A549 (cell line): ENCODE measurements around the gene PDIA5. TPM values are rescaled to one million over a fixed set of nuclear protein-coding genes. Genes with fewer than 3 reads are reported as not detected.

ENCODE experiments used
- ATAC-seq, 2 experiments: fragments of 200-7000 bp in 1 of 2; fragments of >200 bp in 1 of 2; cut with Nextera tagmentation in 1 of 2; cut with Tn5 transposase in 1 of 2; 3 replicates each; pipeline versions ENCODE4 v1.8.0 to v1.9.1; 2018 to 2020; ENCODE audit warnings: mild to moderate bottlenecking in 1 of 2, moderate library complexity in 1 of 2
- CTCF ChIA-PET: fragments of 300-600 bp; sonication (Branson Sonifier 250); formaldehyde crosslinking; extraction: SDS; loops from one replicate; lab custom pipeline; 2021; ENCODE audit warnings: antibody characterized with exemption, inconsistent platforms; lab: Yijun Ruan, JAX
- POLR2A ChIA-PET: fragments of 350-600 bp; formaldehyde crosslinking; extraction: SDS; loops from one replicate; lab custom pipeline; 2021; ENCODE audit warnings: antibody characterized with exemption, inconsistent platforms; lab: Yijun Ruan, JAX
- DNase-seq, 2 experiments: peaks; one replicate each; pipeline versions ENCODE4 v3.0.0 to v3.0.0-alpha.2; 2011 to 2016; ENCODE audit warnings: low read depth in 1 of 2, low spot score in 1 of 2
- FAIRE-seq: peaks from 2 replicates; lab custom pipeline; 2011; peaks lifted over from hg19 to GRCh38; lab: Jason Lieb, UNC
- H3K27ac ChIP-seq, 2 experiments: fragments of >200 bp; sonication (Bioruptor Twin); formaldehyde crosslinking; 3 replicates each; pipeline ENCODE4 v1.5.1; 2016 to 2017
- H3K4me1 ChIP-seq: fragments of >200 bp; sonication (Bioruptor Twin); formaldehyde crosslinking; 3 replicates; pipeline ENCODE4 v1.6.1; 2016
- H3K4me2 ChIP-seq: fragments of >200 bp; sonication (Bioruptor Twin); formaldehyde crosslinking; 3 replicates; pipeline ENCODE4 v1.6.1; 2016
- H3K4me3 ChIP-seq: fragments of >200 bp; sonication (Bioruptor Twin); formaldehyde crosslinking; 3 replicates; pipeline ENCODE4 v1.5.1; 2016
- H3K9me3 ChIP-seq: fragments of >200 bp; sonication (Bioruptor Twin); formaldehyde crosslinking; 3 replicates; pipeline ENCODE4 v1.6.1; 2016
- CHD2 ChIP-seq: fragments of 150-350 bp; IDR thresholded peaks from 2 replicates; pipeline ENCODE4 v1.6.1; 2014; ENCODE audit warnings: low read length; ENCODE audit not compliant: partially characterized antibody
- EP300 ChIP-seq, 2 experiments: fragments of >200 bp; sonication (Bioruptor Twin); formaldehyde crosslinking; IDR thresholded peaks; 2 replicates in 1 of 2; 3 replicates in 1 of 2; pipeline ENCODE4 v1.6.1; 2016 to 2017
- FOSL2 ChIP-seq, 2 experiments: fragments of 450-650 bp in 1 of 2; fragments of >200 bp in 1 of 2; sonication (Bioruptor Twin) in 1 of 2; formaldehyde crosslinking; IDR thresholded peaks; 2 replicates each; pipeline versions ENCODE4 v1.5.0 to v1.6.1; 2016 to 2020; ENCODE audit warnings: mild to moderate bottlenecking in 1 of 2, moderate library complexity in 1 of 2
- FOXS1 ChIP-seq: fragments of 250-450 bp; sonication (Bioruptor Pico); IDR thresholded peaks from 2 replicates; pipeline ENCODE4 v1.5.0; 2020; ENCODE audit warnings: mild to moderate bottlenecking, moderate library complexity
- HDAC2 ChIP-seq: fragments of 200-600 bp; sonication (generic); IDR thresholded peaks from 2 replicates; pipeline ENCODE4 v1.6.1; 2016
- HEYL ChIP-seq: fragments of 250-450 bp; sonication (Bioruptor Pico); IDR thresholded peaks from 2 replicates; pipeline ENCODE4 v1.8.0; 2021; ENCODE audit warnings: mild to moderate bottlenecking, moderate library complexity
- MAZ ChIP-seq: fragments of 150-350 bp; IDR thresholded peaks from 2 replicates; pipeline ENCODE4 v1.6.1; 2014; ENCODE audit warnings: antibody characterized with exemption, low read depth, low read length, borderline replicate concordance
- NFE2L2 ChIP-seq: fragments of 150-350 bp; conservative IDR thresholded peaks from 2 replicates; pipeline ENCODE4 v1.6.1; 2014; ENCODE audit warnings: low read length
- NPAS2 ChIP-seq: fragments of 250-450 bp; sonication (Bioruptor Pico); IDR thresholded peaks from 2 replicates; pipeline ENCODE4 v1.8.0; 2022; ENCODE audit warnings: mild to moderate bottlenecking, moderate library complexity, borderline replicate concordance
- NR3C1 ChIP-seq: fragments of >200 bp; sonication (Bioruptor Twin); formaldehyde crosslinking; IDR thresholded peaks from 3 replicates; pipeline ENCODE4 v1.6.1; 2017
- PHF8 ChIP-seq: fragments of 200-600 bp; sonication (generic); IDR thresholded peaks from 2 replicates; pipeline ENCODE4 v1.6.1; 2016; ENCODE audit warnings: low read depth, mild to moderate bottlenecking, antibody characterized with exemption, moderate library complexity, borderline replicate concordance
- POLR2AphosphoS2 ChIP-seq: conservative IDR thresholded peaks from 2 replicates; pipeline ENCODE4 v1.6.1; 2012; ENCODE audit warnings: low read length, improper control_type of control experiment, inconsistent platforms
- RCOR1 ChIP-seq: fragments of 150-350 bp; IDR thresholded peaks from 2 replicates; pipeline ENCODE4 v1.6.1; 2014; ENCODE audit warnings: antibody characterized with exemption, low read length, low read depth
- RFX5 ChIP-seq: fragments of 450-650 bp; IDR thresholded peaks from 2 replicates; pipeline ENCODE4 v1.7.1; 2014; ENCODE audit warnings: antibody characterized with exemption, mild to moderate bottlenecking, moderate library complexity
- RNF2 ChIP-seq: fragments of 200-600 bp; sonication (generic); IDR thresholded peaks from 2 replicates; pipeline ENCODE4 v1.6.1; 2016; ENCODE audit warnings: low read depth, mild to moderate bottlenecking, antibody characterized with exemption, moderate library complexity, borderline replicate concordance
- SREBF2 ChIP-seq: fragments of 450-650 bp; IDR thresholded peaks from 2 replicates; pipeline ENCODE4 v1.6.1; 2014; ENCODE audit warnings: mild to moderate bottlenecking, moderate library complexity
- TFCP2L1 ChIP-seq: fragments of 250-450 bp; sonication (Bioruptor Pico); IDR thresholded peaks from 2 replicates; pipeline ENCODE4 v1.5.0; 2021; ENCODE audit warnings: mild to moderate bottlenecking
- ZFP36 ChIP-seq: fragments of 450-650 bp; IDR thresholded peaks from 2 replicates; pipeline ENCODE4 v1.6.1; 2014; ENCODE audit warnings: borderline replicate concordance; ENCODE audit not compliant: partially characterized antibody
- WGBS: methylation state at CpG from one replicate; pipeline ENCODE4 v1.1.6; 2017; ENCODE audit errors: missing lambda C conversion rate; 5-methylcytosine and 5-hydroxymethylcytosine counted together
- polyA plus RNA-seq, 4 experiments: library from polyadenylated mRNA; depleted of rRNA in 3 of 4; stranded (reverse); fragments of >200 nt; fragmentation: RNase III in 1 of 4; extraction: RNeasy Plus Mini Kit Qiagen cat#74134 plus additional on column Dnase treatment in 1 of 4; gene quantifications; 2 replicates in 3 of 4; 3 replicates in 1 of 4; pipeline ENCODE4 v1.2.3, GENCODE V29; 2011 to 2017
- TF ChIP-seq, protein P1 (sequence below): IDR thresholded peaks from 2 replicates; pipeline ENCODE4 v1.6.1; 2012; ENCODE audit warnings: low read depth, borderline replicate concordance
- TF ChIP-seq, protein P2 (sequence below): fragments of 250-450 bp; sonication (Bioruptor Pico); IDR thresholded peaks from 2 replicates; pipeline ENCODE4 v1.5.0; 2020; ENCODE audit warnings: low read depth, mild to moderate bottlenecking, moderate library complexity
- TF ChIP-seq, protein P3 (sequence below): IDR thresholded peaks from 2 replicates; pipeline ENCODE4 v1.6.1; 2012
- TF ChIP-seq, protein P4 (sequence below): fragments of 450-650 bp; IDR thresholded peaks from 2 replicates; pipeline ENCODE4 v1.6.1; 2014; ENCODE audit warnings: antibody characterized with exemption
- TF ChIP-seq, protein P5 (sequence below): fragments of 200-600 bp; sonication (generic); IDR thresholded peaks from 2 replicates; pipeline ENCODE4 v1.6.1; 2016; ENCODE audit warnings: antibody characterized with exemption, mild to moderate bottlenecking, moderate library complexity

PDIA5 gene
- polyA plus RNA-seq, 2 of the 4 experiments (the other 2 are of a cell fraction): 17.5 to 28.1 TPM

DNA sequence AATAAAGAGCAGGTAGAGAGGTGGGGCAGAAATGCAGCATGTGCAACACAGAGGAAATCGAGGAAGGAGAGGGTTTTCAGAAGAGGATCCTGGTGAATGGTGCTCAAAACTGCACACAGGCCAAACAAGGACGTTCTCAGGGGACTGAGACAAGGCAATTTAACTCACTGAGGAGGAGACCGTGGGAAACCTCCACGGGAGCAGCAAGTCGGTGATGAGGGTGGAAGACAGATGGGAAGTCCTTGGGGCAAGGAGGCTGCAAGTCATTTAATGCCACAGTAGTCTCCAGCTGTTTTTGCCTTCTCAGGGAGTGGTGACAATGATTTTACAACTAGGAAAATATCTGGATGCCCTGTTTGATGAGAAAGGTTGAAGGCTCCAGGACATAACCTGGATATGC, 11.5 kb upstream of the PDIA5 start:
- Histone ChIP-seq H3K9me3 (no peaks in the 10 kb centered on the region), H3K4me2 (no peak overlapping the region), H3K27ac (no peak overlapping the region), H3K4me1 (0 out of 3 replicates have a peak, but pooled peaks cover 2% of the 10 kb centered on the region), H3K4me3 (no peak overlapping the region)
- FAIRE-seq: no peak
- ATAC-seq: no peak
- DNase-seq: no peak
- WGBS: 56% methylated on average over 5 of the region's 5 CpGs
- POLR2A ChIA-PET: no interaction called here
- CTCF ChIA-PET: interaction anchor here (1.2 kb wide), 1 partner anchor 10 kb away, joined by 4 read pairs; no protein-coding TSS in a partner anchor
- TF ChIP-seq NPAS2 (CRISPR knock-in tag) (no peak), HEYL (CRISPR knock-in tag) (no peak), NFE2L2 (no peak), POLR2AphosphoS2 (no peak)

DNA sequence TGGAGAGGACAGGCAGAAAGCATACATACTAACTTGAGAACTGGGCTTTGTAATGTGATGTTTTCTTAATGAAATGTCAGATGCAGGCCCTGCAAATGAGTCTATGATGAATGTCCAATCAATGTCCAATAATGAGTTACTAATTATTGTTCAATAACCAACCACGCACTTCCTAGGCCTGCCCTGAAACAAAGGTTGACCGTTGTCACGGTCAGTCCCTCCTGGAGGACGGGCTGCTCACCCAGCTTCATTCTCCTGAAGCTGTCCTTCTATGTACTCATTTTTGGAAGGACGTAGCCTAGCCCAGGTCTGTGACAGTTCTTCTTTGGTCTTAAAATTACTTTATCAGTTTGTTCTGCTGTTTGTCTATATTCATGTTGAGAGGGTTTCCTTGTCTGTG, 8.3 kb upstream of the PDIA5 start:
- no peak overlapping the region for H3K4me3 ChIP-seq
- ATAC-seq: no peak
- H3K9me3 ChIP-seq: no peaks in the 10 kb centered on the region
- CTCF ChIA-PET: interaction anchor here (1.1 to 1.4 kb wide), 3 partner anchors 8 to 106 kb away, joined by 3 to 5 read pairs (median 4); no protein-coding TSS in a partner anchor
- POLR2A ChIA-PET: no interaction called here
- H3K4me1 ChIP-seq: no peaks in the 10 kb centered on the region
- 88% methylated on average over 5 of the region's 5 CpGs for WGBS
- no peak overlapping the region for H3K4me2 ChIP-seq
- no peak for TF ChIP-seq CHD2
- TF ChIP-seq, protein P1, sequence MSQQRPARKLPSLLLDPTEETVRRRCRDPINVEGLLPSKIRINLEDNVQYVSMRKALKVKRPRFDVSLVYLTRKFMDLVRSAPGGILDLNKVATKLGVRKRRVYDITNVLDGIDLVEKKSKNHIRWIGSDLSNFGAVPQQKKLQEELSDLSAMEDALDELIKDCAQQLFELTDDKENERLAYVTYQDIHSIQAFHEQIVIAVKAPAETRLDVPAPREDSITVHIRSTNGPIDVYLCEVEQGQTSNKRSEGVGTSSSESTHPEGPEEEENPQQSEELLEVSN: no peak
- TF ChIP-seq HDAC2: no peak
- TF ChIP-seq MAZ: no peak
- TF ChIP-seq, protein P2, sequence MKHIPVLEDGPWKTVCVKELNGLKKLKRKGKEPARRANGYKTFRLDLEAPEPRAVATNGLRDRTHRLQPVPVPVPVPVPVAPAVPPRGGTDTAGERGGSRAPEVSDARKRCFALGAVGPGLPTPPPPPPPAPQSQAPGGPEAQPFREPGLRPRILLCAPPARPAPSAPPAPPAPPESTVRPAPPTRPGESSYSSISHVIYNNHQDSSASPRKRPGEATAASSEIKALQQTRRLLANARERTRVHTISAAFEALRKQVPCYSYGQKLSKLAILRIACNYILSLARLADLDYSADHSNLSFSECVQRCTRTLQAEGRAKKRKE (CRISPR knock-in tag): no peak
- TF ChIP-seq ZFP36: no peak
- no peak for TF ChIP-seq SREBF2
- TF ChIP-seq RCOR1: no peak
- TF ChIP-seq NR3C1: no peak
- TF ChIP-seq, protein P3, sequence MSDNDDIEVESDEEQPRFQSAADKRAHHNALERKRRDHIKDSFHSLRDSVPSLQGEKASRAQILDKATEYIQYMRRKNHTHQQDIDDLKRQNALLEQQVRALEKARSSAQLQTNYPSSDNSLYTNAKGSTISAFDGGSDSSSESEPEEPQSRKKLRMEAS: no peak
- no peak for TF ChIP-seq TFCP2L1 (CRISPR knock-in tag)
- no peak for TF ChIP-seq FOSL2 (IDR thresholded peaks at IDR 0.05)
- TF ChIP-seq FOSL2 (CRISPR knock-in tag; IDR thresholded peaks at IDR 0.05): no peak
- no peak for TF ChIP-seq EP300 (IDR thresholded peaks at IDR 0.05)
- no peak for TF ChIP-seq RFX5
- TF ChIP-seq PHF8: no peak
- TF ChIP-seq NFE2L2: no peak
- no peak for TF ChIP-seq FOXS1 (CRISPR knock-in tag)
- TF ChIP-seq, protein P4, sequence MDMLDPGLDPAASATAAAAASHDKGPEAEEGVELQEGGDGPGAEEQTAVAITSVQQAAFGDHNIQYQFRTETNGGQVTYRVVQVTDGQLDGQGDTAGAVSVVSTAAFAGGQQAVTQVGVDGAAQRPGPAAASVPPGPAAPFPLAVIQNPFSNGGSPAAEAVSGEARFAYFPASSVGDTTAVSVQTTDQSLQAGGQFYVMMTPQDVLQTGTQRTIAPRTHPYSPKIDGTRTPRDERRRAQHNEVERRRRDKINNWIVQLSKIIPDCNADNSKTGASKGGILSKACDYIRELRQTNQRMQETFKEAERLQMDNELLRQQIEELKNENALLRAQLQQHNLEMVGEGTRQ: no peak
- TF ChIP-seq, protein P5, sequence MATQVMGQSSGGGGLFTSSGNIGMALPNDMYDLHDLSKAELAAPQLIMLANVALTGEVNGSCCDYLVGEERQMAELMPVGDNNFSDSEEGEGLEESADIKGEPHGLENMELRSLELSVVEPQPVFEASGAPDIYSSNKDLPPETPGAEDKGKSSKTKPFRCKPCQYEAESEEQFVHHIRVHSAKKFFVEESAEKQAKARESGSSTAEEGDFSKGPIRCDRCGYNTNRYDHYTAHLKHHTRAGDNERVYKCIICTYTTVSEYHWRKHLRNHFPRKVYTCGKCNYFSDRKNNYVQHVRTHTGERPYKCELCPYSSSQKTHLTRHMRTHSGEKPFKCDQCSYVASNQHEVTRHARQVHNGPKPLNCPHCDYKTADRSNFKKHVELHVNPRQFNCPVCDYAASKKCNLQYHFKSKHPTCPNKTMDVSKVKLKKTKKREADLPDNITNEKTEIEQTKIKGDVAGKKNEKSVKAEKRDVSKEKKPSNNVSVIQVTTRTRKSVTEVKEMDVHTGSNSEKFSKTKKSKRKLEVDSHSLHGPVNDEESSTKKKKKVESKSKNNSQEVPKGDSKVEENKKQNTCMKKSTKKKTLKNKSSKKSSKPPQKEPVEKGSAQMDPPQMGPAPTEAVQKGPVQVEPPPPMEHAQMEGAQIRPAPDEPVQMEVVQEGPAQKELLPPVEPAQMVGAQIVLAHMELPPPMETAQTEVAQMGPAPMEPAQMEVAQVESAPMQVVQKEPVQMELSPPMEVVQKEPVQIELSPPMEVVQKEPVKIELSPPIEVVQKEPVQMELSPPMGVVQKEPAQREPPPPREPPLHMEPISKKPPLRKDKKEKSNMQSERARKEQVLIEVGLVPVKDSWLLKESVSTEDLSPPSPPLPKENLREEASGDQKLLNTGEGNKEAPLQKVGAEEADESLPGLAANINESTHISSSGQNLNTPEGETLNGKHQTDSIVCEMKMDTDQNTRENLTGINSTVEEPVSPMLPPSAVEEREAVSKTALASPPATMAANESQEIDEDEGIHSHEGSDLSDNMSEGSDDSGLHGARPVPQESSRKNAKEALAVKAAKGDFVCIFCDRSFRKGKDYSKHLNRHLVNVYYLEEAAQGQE: no peak
- TF ChIP-seq RNF2: no peak
- H3K27ac ChIP-seq: no peak overlapping the region
- DNase-seq: no peak
- no peak for FAIRE-seq
